ENCODE results near the gene GATAD2B. TPM values are rescaled to one million over a fixed set of nuclear protein-coding genes. Genes with fewer than 3 reads are reported as not detected.

GATAD2B gene
- polyA plus RNA-seq, 2 of the 4 experiments (the other 2 are of a cell fraction) = 4.9 to 8.2 TPM

- ChIA-PET POLR2A (interaction anchor here (1.0 to 1.1 kb wide), 2 partner anchors 8 to 215 kb away, joined by 3 to 4 read pairs; partner anchors contain the start of gene RPS27), CTCF (interaction anchor here (0.5 to 11.0 kb wide), 4 partner anchors 9 to 170 kb away, joined by 3 to 92 read pairs (median 3); partner anchors contain the start of gene NPR1)
- ATAC-seq (peak; percentile 51 to 77; a peak in 5 of 6 replicates), FAIRE-seq (no peak), DNase-seq (ENCODE audit: low read depth in 1 of 2, low spot score in 1 of 2) (peak; percentile 26 to 39)
- Histone ChIP-seq H3K4me1 (peaks cover 5% of the 10 kb centered on the region; the same call in 1 of the 3 replicates), H3K27ac (peak overlapping the region; percentile 13 to 71; a peak in 3 of 6 replicates), H3K9me3 (no peaks in the 10 kb centered on the region), H3K4me2 (peak overlapping the region; percentile 97), H3K4me3 (peak overlapping the region; percentile 52)
- TF ChIP-seq MAFK (IDR thresholded peaks at IDR 0.05; ENCODE audit: partially characterized antibody) (no peak), MAX (IDR thresholded peaks at IDR 0.05) (0 out of 2 replicates have a peak, but pooled peaks have one; percentile 36), BHLHE40 (IDR thresholded peaks at IDR 0.05; ENCODE audit: low read depth, low read length) (no peak), CEBPB (IDR thresholded peaks at IDR 0.05) (no peak)
- 18% methylated on average over 38 of the region's 83 CpGs for WGBS (ENCODE audit: missing lambda C conversion rate)
These were observed 147.1 kb downstream of the GATAD2B start for GRCh38 chr1:153775458-153776327.

- ChIA-PET POLR2A (interaction anchor here (1.0 kb wide), 1 partner anchor 9 kb away, joined by 4 read pairs; no protein-coding TSS in a partner anchor), CTCF (interaction anchor here (0.5 to 11.0 kb wide), 4 partner anchors 8 to 103 kb away, joined by 3 to 92 read pairs (median 3); partner anchors contain the start of gene NPR1)
- peaks cover 5% of the 10 kb centered on the region; the same call in 1 of the 3 replicates for H3K4me1 ChIP-seq
- no peak; a peak in 1 of 6 replicates for ATAC-seq
- 90% methylated on average over 34 of the region's 35 CpGs for WGBS (ENCODE audit: missing lambda C conversion rate)
- H3K4me3 ChIP-seq = peak within 1 kb of the TSS; percentile 52
- H3K9me3 ChIP-seq = no peaks in the 10 kb centered on the region
- H3K27ac ChIP-seq = peak within 1 kb of the TSS; percentile 13 to 71; a peak in 3 of 6 replicates
- DNase-seq (ENCODE audit: low read depth in 1 of 2, low spot score in 1 of 2) = no peak
- H3K4me2 ChIP-seq = peak within 1 kb of the TSS; percentile 97
- no peak for FAIRE-seq
- TF ChIP-seq FOSB (CRISPR knock-in tag; IDR thresholded peaks at IDR 0.05) = no peak
- no peak for TF ChIP-seq NPAS2 (CRISPR knock-in tag; IDR thresholded peaks at IDR 0.05; ENCODE audit: borderline replicate concordance)
- TF ChIP-seq HOXB13 (CRISPR knock-in tag; IDR thresholded peaks at IDR 0.05; ENCODE audit: low read depth) = no peak
- TF ChIP-seq CHD4 (IDR thresholded peaks at IDR 0.05; ENCODE audit: borderline replicate concordance) = no peak
- no peak for TF ChIP-seq KDM5A (IDR thresholded peaks at IDR 0.05)
- no peak for TF ChIP-seq ZNF302 (CRISPR knock-in tag; IDR thresholded peaks at IDR 0.05)
- no peak for TF ChIP-seq NFE2L2 (conservative IDR thresholded peaks at IDR 0.05; ENCODE audit: low read length)
- no peak for TF ChIP-seq POLR2AphosphoS2 (conservative IDR thresholded peaks at IDR 0.05; ENCODE audit: low read length)
- no peak for TF ChIP-seq REST (IDR thresholded peaks at IDR 0.05)
- TF ChIP-seq JUNB (IDR thresholded peaks at IDR 0.05) = no peak
- TF ChIP-seq HEYL (CRISPR knock-in tag; IDR thresholded peaks at IDR 0.05) = no peak
- no peak for TF ChIP-seq SMC3 (IDR thresholded peaks at IDR 0.05)
- no peak for TF ChIP-seq GATA3 (IDR thresholded peaks at IDR 0.05; ENCODE audit: borderline replicate concordance)
- TF ChIP-seq EHF (CRISPR knock-in tag; IDR thresholded peaks at IDR 0.05) = no peak
- no peak for TF ChIP-seq BCL3 (IDR thresholded peaks at IDR 0.05)
- no peak for TF ChIP-seq HOXB5 (CRISPR knock-in tag; IDR thresholded peaks at IDR 0.05)
- TF ChIP-seq ZSCAN20 (CRISPR knock-in tag; IDR thresholded peaks at IDR 0.05) = no peak
These were observed 147.9 kb downstream of the GATAD2B start, which contains the start of gene SLC27A3 for GRCh38 chr1:153774780-153775457. SLC27A3 (plus strand) TSS chr1:153775407; CDS start chr1:153775498, 91 bp downstream.
